Measurements from ENCODE around the gene PTPRK. TPM values are rescaled to one million over a fixed set of nuclear protein-coding genes. Genes with fewer than 3 reads are reported as not detected.

PTPRK gene
- total RNA-seq, 1 experiment from 2014 or later: 94.4 TPM

GRCh38 chr6:128558924-128559323 is 38.5 kb upstream of the PTPRK start:
- POLR2A ChIA-PET: interaction anchor here (0.5 kb wide), 1 partner anchor 11 kb away, joined by 3 read pairs; no protein-coding TSS in a partner anchor
- H3K36me3 ChIP-seq (ENCODE audit: control insufficient read depth, insufficient read depth, low read length): no peaks in the 10 kb centered on the region
- DNase-seq: no peak
- BruUV-seq (replicated peaks): no TSS peak
- H3K4me1 ChIP-seq: peaks cover 4% of the 10 kb centered on the region; the same call in 1 of the 2 replicates
- Mint-ChIP-seq H3K4me1 (ENCODE audit: low read depth, unreplicated experiment) (peaks cover 18% of the 10 kb centered on the region), H3K27ac (ENCODE audit: unreplicated experiment) (no peak overlapping the region), H3K9me3 (ENCODE audit: unreplicated experiment) (no peaks in the 10 kb centered on the region), H3K4me3 (ENCODE audit: unreplicated experiment) (no peak overlapping the region), H3K36me3 (ENCODE audit: insufficient read depth, unreplicated experiment) (no peaks in the 10 kb centered on the region), H3K27me3 (ENCODE audit: insufficient read depth, unreplicated experiment) (peaks cover 8% of the 10 kb centered on the region)
- no peak for TF ChIP-seq CTCF (IDR thresholded peaks at IDR 0.05; ENCODE audit: insufficient read depth in 1 of 2, low read depth in 1 of 2, low read length in 1 of 2, severe bottlenecking in 1 of 2, unreplicated experiment in 1 of 2)
- CTCF ChIA-PET: no interaction called here
- intact Hi-C loops (cut with micrococcal nuclease; ENCODE audit: unreplicated experiment): no loop called here
- H3K4me3 ChIP-seq (ENCODE audit: low read depth, low read length): no peak overlapping the region
- H3K27me3 ChIP-seq (replicated peaks; ENCODE audit: control insufficient read depth, insufficient read depth, low read length): no peaks in the 10 kb centered on the region
- H3K9me3 ChIP-seq: no peaks in the 10 kb centered on the region

GRCh38 chr6:128558021-128558420 is 37.6 kb upstream of the PTPRK start:
- Mint-ChIP-seq H3K27ac (ENCODE audit: unreplicated experiment) (no peak overlapping the region), H3K4me3 (ENCODE audit: unreplicated experiment) (no peak overlapping the region), H3K36me3 (ENCODE audit: insufficient read depth, unreplicated experiment) (no peaks in the 10 kb centered on the region), H3K4me1 (ENCODE audit: low read depth, unreplicated experiment) (peaks cover 18% of the 10 kb centered on the region), H3K9me3 (ENCODE audit: unreplicated experiment) (no peaks in the 10 kb centered on the region), H3K27me3 (ENCODE audit: insufficient read depth, unreplicated experiment) (peaks cover 6% of the 10 kb centered on the region)
- intact Hi-C loops (cut with micrococcal nuclease; ENCODE audit: unreplicated experiment): no loop called here
- peaks cover 4% of the 10 kb centered on the region; the same call in 1 of the 2 replicates for H3K4me1 ChIP-seq
- H3K27me3 ChIP-seq (replicated peaks; ENCODE audit: control insufficient read depth, insufficient read depth, low read length): no peaks in the 10 kb centered on the region
- TF ChIP-seq CTCF (IDR thresholded peaks at IDR 0.05; ENCODE audit: insufficient read depth in 1 of 2, low read depth in 1 of 2, low read length in 1 of 2, severe bottlenecking in 1 of 2, unreplicated experiment in 1 of 2): no peak
- H3K4me3 ChIP-seq (ENCODE audit: low read depth, low read length): no peak overlapping the region
- BruUV-seq (replicated peaks): no TSS peak
- DNase-seq: no peak
- no peaks in the 10 kb centered on the region for H3K36me3 ChIP-seq (ENCODE audit: control insufficient read depth, insufficient read depth, low read length)
- ChIA-PET POLR2A (no interaction called here), CTCF (no interaction called here)
- no peaks in the 10 kb centered on the region for H3K9me3 ChIP-seq

- H3K4me3 Mint-ChIP-seq (ENCODE audit: unreplicated experiment): no peak overlapping the region
- no TSS peak for BruUV-seq (replicated peaks)
- no peaks in the 10 kb centered on the region for H3K36me3 ChIP-seq (ENCODE audit: control insufficient read depth, insufficient read depth, low read length)
- intact Hi-C loops (cut with micrococcal nuclease; ENCODE audit: unreplicated experiment): loop anchor here (1.0 kb wide), 1 partner anchor 37 kb away; the partner anchor contains the start of gene PTPRK
- CTCF ChIA-PET: no interaction called here
- no peak overlapping the region for H3K27ac Mint-ChIP-seq (ENCODE audit: unreplicated experiment)
- no peaks in the 10 kb centered on the region for H3K27me3 ChIP-seq (replicated peaks; ENCODE audit: control insufficient read depth, insufficient read depth, low read length)
- H3K4me3 ChIP-seq (ENCODE audit: low read depth, low read length): no peak overlapping the region
- no peaks in the 10 kb centered on the region for H3K9me3 Mint-ChIP-seq (ENCODE audit: unreplicated experiment)
- H3K9me3 ChIP-seq: no peaks in the 10 kb centered on the region
- POLR2A ChIA-PET: no interaction called here
- DNase-seq: no peak
- TF ChIP-seq CTCF (IDR thresholded peaks at IDR 0.05; ENCODE audit: insufficient read depth in 1 of 2, low read depth in 1 of 2, low read length in 1 of 2, severe bottlenecking in 1 of 2, unreplicated experiment in 1 of 2): no peak
- no peaks in the 10 kb centered on the region for H3K36me3 Mint-ChIP-seq (ENCODE audit: insufficient read depth, unreplicated experiment)
- H3K27me3 Mint-ChIP-seq (ENCODE audit: insufficient read depth, unreplicated experiment): peaks cover 11% of the 10 kb centered on the region
- H3K4me1 ChIP-seq: peaks cover 4% of the 10 kb centered on the region; the same call in 1 of the 2 replicates
- H3K4me1 Mint-ChIP-seq (ENCODE audit: low read depth, unreplicated experiment): peaks cover 18% of the 10 kb centered on the region
Observed at GRCh38 chr6:128557081-128557480, 36.7 kb upstream of the PTPRK start.

Data from Caco-2 (cell line).